ENCODE results near the gene OR5F1. TPM values are rescaled to one million over a fixed set of nuclear protein-coding genes. Genes with fewer than 3 reads are reported as not detected.

The OR5F1 gene
- total RNA-seq = not detected

GRCh38 chr11:55994525-55994924 is at the start of gene OR5F1:
Gene OR5F1 (minus strand): TSS chr11:55994625. CDS start chr11:55994625, 0 bp downstream.
- ATAC-seq (no peak), DNase-seq (ENCODE audit: low spot score) (no peak)

- no peak for DNase-seq (ENCODE audit: low spot score)
- ATAC-seq = no peak
Measured at GRCh38 chr11:56027354-56027753, 32.9 kb upstream of the OR5F1 start, which contains the start of gene OR5AS1. Gene OR5AS1 (plus strand): TSS chr11:56027654. CDS start chr11:56030419, 2,765 bp downstream.

- ATAC-seq = no peak
- DNase-seq (ENCODE audit: low spot score) = no peak
Measured at GRCh38 chr11:56013805-56014204, 19.4 kb upstream of the OR5F1 start.

GRCh38 chr11:56010716-56011115 is 16.3 kb upstream of the OR5F1 start:
- ATAC-seq = no peak
- no peak for DNase-seq (ENCODE audit: low spot score)

GRCh38 chr11:55970935-55971334 is 23.5 kb downstream of the OR5F1 start:
- DNase-seq (ENCODE audit: low spot score) (no peak), ATAC-seq (no peak)

- no peak for ATAC-seq
Measured at GRCh38 chr11:55969845-55970244, 24.6 kb downstream of the OR5F1 start, which contains the start of gene OR10AG1. Gene OR10AG1 (minus strand): TSS chr11:55969945. CDS start chr11:55969907, 38 bp downstream.

GRCh38 chr11:55967914-55968313 is 26.5 kb downstream of the OR5F1 start:
- no peak for ATAC-seq
- no peak for DNase-seq (ENCODE audit: low spot score)

More at GRCh38 chr11:55969845-55970244, 24.6 kb downstream of the OR5F1 start, which contains the start of gene OR10AG1:
- no peak for DNase-seq (ENCODE audit: low spot score)

GRCh38 chr11:55966391-55966790 is 28.0 kb downstream of the OR5F1 start:
- no peak for DNase-seq (ENCODE audit: low spot score)
- no peak for ATAC-seq

GRCh38 chr11:55956521-55956920 is 37.9 kb downstream of the OR5F1 start:
- ATAC-seq = no peak
- no peak for DNase-seq (ENCODE audit: low spot score)

GRCh38 chr11:55949330-55949729 is 45.1 kb downstream of the OR5F1 start:
- ATAC-seq (no peak), DNase-seq (ENCODE audit: low spot score) (no peak)

Other genes with a start within 250 kb of the OR5F1 start
- gene OR5D13, start 221.2 kb downstream of the OR5F1 start, total RNA-seq = not detected
- not detected for gene OR5D14, start 199.1 kb downstream of the OR5F1 start, total RNA-seq
- not detected for gene OR5L1, start 183.3 kb downstream of the OR5F1 start, total RNA-seq
- gene OR5D18, start 175.0 kb downstream of the OR5F1 start, total RNA-seq = not detected
- gene OR5L2, start 167.4 kb downstream of the OR5F1 start, total RNA-seq = not detected
- not detected for gene OR5D16, start 155.9 kb downstream of the OR5F1 start, total RNA-seq
- gene TRIM51, start 111.3 kb downstream of the OR5F1 start, total RNA-seq = not detected
- not detected for gene OR5W2, start 80.0 kb downstream of the OR5F1 start, total RNA-seq
- gene OR5I1, start 58.2 kb downstream of the OR5F1 start, total RNA-seq = not detected
- not detected for gene OR10AG1, start 24.7 kb downstream of the OR5F1 start, total RNA-seq
- not detected for gene OR5AS1, start 33.0 kb upstream of the OR5F1 start, total RNA-seq
- gene OR8I2, start 98.7 kb upstream of the OR5F1 start, total RNA-seq = not detected
- gene OR8H2, start 109.1 kb upstream of the OR5F1 start, total RNA-seq = not detected
- not detected for gene OR8H3, start 127.7 kb upstream of the OR5F1 start, total RNA-seq
- gene OR8J3, start 145.6 kb upstream of the OR5F1 start, total RNA-seq = not detected
- gene OR8K5, start 165.7 kb upstream of the OR5F1 start, total RNA-seq = not detected
- gene OR5J2, start 182.0 kb upstream of the OR5F1 start, total RNA-seq = not detected
- not detected for gene OR5T2, start 239.6 kb upstream of the OR5F1 start, total RNA-seq

All from left lobe of liver (tissue), 2 donors.